A549 (cell line): Measurements from ENCODE around the gene MAP3K4. TPM values are rescaled to one million over a fixed set of nuclear protein-coding genes. Genes with fewer than 3 reads are reported as not detected.

Experiments used
- ATAC-seq, 2 experiments: fragments of 200-7000 bp in 1 of 2; fragments of >200 bp in 1 of 2; cut with Nextera tagmentation in 1 of 2; cut with Tn5 transposase in 1 of 2; 3 replicates each; pipeline versions ENCODE4 v1.8.0 to v1.9.1; 2018 to 2020; ENCODE audit warnings: mild to moderate bottlenecking in 1 of 2, moderate library complexity in 1 of 2
- CTCF ChIA-PET: fragments of 300-600 bp; sonication (Branson Sonifier 250); formaldehyde crosslinking; extraction: SDS; loops from one replicate; lab custom pipeline; 2021; ENCODE audit warnings: antibody characterized with exemption, inconsistent platforms; lab: Yijun Ruan, JAX
- POLR2A ChIA-PET: fragments of 350-600 bp; formaldehyde crosslinking; extraction: SDS; loops from one replicate; lab custom pipeline; 2021; ENCODE audit warnings: antibody characterized with exemption, inconsistent platforms; lab: Yijun Ruan, JAX
- DNase-seq, 2 experiments: peaks; one replicate each; pipeline versions ENCODE4 v3.0.0 to v3.0.0-alpha.2; 2011 to 2016; ENCODE audit warnings: low read depth in 1 of 2, low spot score in 1 of 2
- FAIRE-seq: peaks from 2 replicates; lab custom pipeline; 2011; peaks lifted over from hg19 to GRCh38; lab: Jason Lieb, UNC
- H3K27ac ChIP-seq, 2 experiments: fragments of >200 bp; sonication (Bioruptor Twin); formaldehyde crosslinking; 3 replicates each; pipeline ENCODE4 v1.5.1; 2016 to 2017
- H3K4me1 ChIP-seq: fragments of >200 bp; sonication (Bioruptor Twin); formaldehyde crosslinking; 3 replicates; pipeline ENCODE4 v1.6.1; 2016
- H3K4me2 ChIP-seq: fragments of >200 bp; sonication (Bioruptor Twin); formaldehyde crosslinking; 3 replicates; pipeline ENCODE4 v1.6.1; 2016
- H3K4me3 ChIP-seq: fragments of >200 bp; sonication (Bioruptor Twin); formaldehyde crosslinking; 3 replicates; pipeline ENCODE4 v1.5.1; 2016
- H3K9me3 ChIP-seq: fragments of >200 bp; sonication (Bioruptor Twin); formaldehyde crosslinking; 3 replicates; pipeline ENCODE4 v1.6.1; 2016
- CBX2 ChIP-seq: fragments of 200-600 bp; sonication (generic); IDR thresholded peaks from 2 replicates; pipeline ENCODE4 v1.6.1; 2016; ENCODE audit warnings: low read depth, mild to moderate bottlenecking, borderline replicate concordance
- EHF ChIP-seq: fragments of 250-450 bp; sonication (Bioruptor Pico); IDR thresholded peaks from 2 replicates; pipeline ENCODE4 v1.5.0; 2020; ENCODE audit warnings: mild to moderate bottlenecking
- EHMT2 ChIP-seq: fragments of 200-600 bp; sonication (generic); IDR thresholded peaks from 2 replicates; pipeline ENCODE4 v1.6.1; 2016; ENCODE audit warnings: antibody characterized with exemption, low read depth, mild to moderate bottlenecking, moderate library complexity
- ESRRA ChIP-seq: fragments of 150-350 bp; IDR thresholded peaks from 2 replicates; pipeline ENCODE4 v1.6.1; 2014; ENCODE audit warnings: mild to moderate bottlenecking, low read length, borderline replicate concordance
- FOSB ChIP-seq: fragments of 250-450 bp; sonication (Bioruptor Pico); IDR thresholded peaks from 2 replicates; pipeline ENCODE4 v1.5.0; 2020; ENCODE audit warnings: mild to moderate bottlenecking, moderate library complexity
- FOXS1 ChIP-seq: fragments of 250-450 bp; sonication (Bioruptor Pico); IDR thresholded peaks from 2 replicates; pipeline ENCODE4 v1.5.0; 2020; ENCODE audit warnings: mild to moderate bottlenecking, moderate library complexity
- GATA3 ChIP-seq: IDR thresholded peaks from 2 replicates; pipeline ENCODE4 v1.6.1; 2012; ENCODE audit warnings: borderline replicate concordance
- HDAC2 ChIP-seq: fragments of 200-600 bp; sonication (generic); IDR thresholded peaks from 2 replicates; pipeline ENCODE4 v1.6.1; 2016
- HOXA7 ChIP-seq: fragments of 250-450 bp; sonication (Bioruptor Pico); IDR thresholded peaks from 2 replicates; pipeline ENCODE4 v1.5.0; 2020; ENCODE audit warnings: mild to moderate bottlenecking, moderate library complexity
- HOXB13 ChIP-seq: fragments of 250-450 bp; sonication (Bioruptor Pico); IDR thresholded peaks from 2 replicates; pipeline ENCODE4 v1.5.0; 2020; ENCODE audit warnings: low read depth, mild to moderate bottlenecking, moderate library complexity
- HOXB5 ChIP-seq: fragments of 250-450 bp; sonication (Bioruptor Pico); IDR thresholded peaks from 2 replicates; pipeline ENCODE4 v1.5.0; 2020; ENCODE audit warnings: mild to moderate bottlenecking, moderate library complexity
- NFE2L2 ChIP-seq: fragments of 150-350 bp; conservative IDR thresholded peaks from 2 replicates; pipeline ENCODE4 v1.6.1; 2014; ENCODE audit warnings: low read length
- NPAS2 ChIP-seq: fragments of 250-450 bp; sonication (Bioruptor Pico); IDR thresholded peaks from 2 replicates; pipeline ENCODE4 v1.8.0; 2022; ENCODE audit warnings: mild to moderate bottlenecking, moderate library complexity, borderline replicate concordance
- POLR2A ChIP-seq: IDR thresholded peaks from 2 replicates; pipeline ENCODE4 v1.6.1; 2012; ENCODE audit warnings: mild to moderate bottlenecking, low read length
- POLR2AphosphoS2 ChIP-seq: conservative IDR thresholded peaks from 2 replicates; pipeline ENCODE4 v1.6.1; 2012; ENCODE audit warnings: low read length, improper control_type of control experiment, inconsistent platforms
- RAD21 ChIP-seq, 2 experiments: fragments of >200 bp in 1 of 2; sonication (Bioruptor Twin) in 1 of 2; formaldehyde crosslinking in 1 of 2; IDR thresholded peaks in 1 of 2; conservative IDR thresholded peaks in 1 of 2; 2 replicates in 1 of 2; 3 replicates in 1 of 2; pipeline ENCODE4 v1.6.1; 2012 to 2018; ENCODE audit warnings: inconsistent platforms in 1 of 2
- RCOR1 ChIP-seq: fragments of 150-350 bp; IDR thresholded peaks from 2 replicates; pipeline ENCODE4 v1.6.1; 2014; ENCODE audit warnings: antibody characterized with exemption, low read length, low read depth
- SMC3 ChIP-seq: fragments of >200 bp; sonication (Bioruptor Twin); formaldehyde crosslinking; IDR thresholded peaks from 3 replicates; pipeline ENCODE4 v1.6.1; 2018; ENCODE audit warnings: inconsistent platforms
- TP53 ChIP-seq: fragments of 250-450 bp; sonication (Bioruptor Pico); IDR thresholded peaks from 2 replicates; pipeline ENCODE4 v1.5.0; 2021; ENCODE audit warnings: mild to moderate bottlenecking, moderate library complexity
- ZFP36 ChIP-seq: fragments of 450-650 bp; IDR thresholded peaks from 2 replicates; pipeline ENCODE4 v1.6.1; 2014; ENCODE audit warnings: borderline replicate concordance; ENCODE audit not compliant: partially characterized antibody
- ZNF302 ChIP-seq: fragments of 250-450 bp; sonication (Bioruptor Pico); IDR thresholded peaks from 2 replicates; pipeline ENCODE4 v1.9.0; 2021; ENCODE audit warnings: inconsistent platforms, mild to moderate bottlenecking, moderate library complexity
- ZSCAN20 ChIP-seq: fragments of 250-450 bp; sonication (Bioruptor Pico); IDR thresholded peaks from 2 replicates; pipeline ENCODE4 v1.8.0; 2022; ENCODE audit warnings: mild to moderate bottlenecking, moderate library complexity
- WGBS: methylation state at CpG from one replicate; pipeline ENCODE4 v1.1.6; 2017; ENCODE audit errors: missing lambda C conversion rate; 5-methylcytosine and 5-hydroxymethylcytosine counted together
- polyA plus RNA-seq, 4 experiments: library from polyadenylated mRNA; depleted of rRNA in 3 of 4; stranded (reverse); fragments of >200 nt; fragmentation: RNase III in 1 of 4; extraction: RNeasy Plus Mini Kit Qiagen cat#74134 plus additional on column Dnase treatment in 1 of 4; gene quantifications; 2 replicates in 3 of 4; 3 replicates in 1 of 4; pipeline ENCODE4 v1.2.3, GENCODE V29; 2011 to 2017
- TF ChIP-seq, protein P1 (sequence below): fragments of 250-450 bp; sonication (Bioruptor Pico); IDR thresholded peaks from 2 replicates; pipeline ENCODE4 v1.5.0; 2020; ENCODE audit warnings: low read depth, mild to moderate bottlenecking, moderate library complexity
- TF ChIP-seq, protein P2 (sequence below): fragments of >200 bp; sonication (Bioruptor Twin); formaldehyde crosslinking; IDR thresholded peaks from 3 replicates; pipeline ENCODE4 v1.5.1; 2016
- TF ChIP-seq, protein P3 (sequence below): fragments of >200 bp; sonication (Bioruptor Twin); formaldehyde crosslinking; IDR thresholded peaks from 3 replicates; pipeline ENCODE4 v1.6.1; 2016
- TF ChIP-seq, protein P4 (sequence below): fragments of >200 bp; sonication (Bioruptor Twin); formaldehyde crosslinking; IDR thresholded peaks from 2 replicates; pipeline ENCODE4 v1.6.1; 2016

Gene MAP3K4
- polyA plus RNA-seq, 2 of the 4 experiments (the other 2 are of a cell fraction): 7.3 to 13.4 TPM

DNA sequence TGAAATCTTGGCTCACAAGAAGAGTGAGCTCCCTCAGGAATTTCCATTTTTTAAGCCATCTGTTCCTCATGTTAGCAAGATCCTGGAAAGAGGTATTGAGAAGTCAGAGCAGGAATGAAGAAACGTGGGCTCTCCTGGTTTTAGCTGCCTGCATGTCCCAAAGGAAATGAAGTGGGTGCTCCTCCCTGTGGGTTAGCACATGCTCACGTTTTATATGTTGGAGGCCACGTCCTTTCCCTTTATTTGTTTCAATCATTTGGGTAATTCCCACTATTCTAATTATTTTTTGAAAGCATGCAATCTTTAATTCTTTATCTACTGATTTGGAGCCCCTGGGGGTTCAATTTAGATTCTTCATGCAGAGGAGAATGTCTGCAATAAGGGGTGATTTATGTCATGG is 4.3 kb upstream of the MAP3K4 start:
- no peak for FAIRE-seq
- POLR2A ChIA-PET: no interaction called here

DNA sequence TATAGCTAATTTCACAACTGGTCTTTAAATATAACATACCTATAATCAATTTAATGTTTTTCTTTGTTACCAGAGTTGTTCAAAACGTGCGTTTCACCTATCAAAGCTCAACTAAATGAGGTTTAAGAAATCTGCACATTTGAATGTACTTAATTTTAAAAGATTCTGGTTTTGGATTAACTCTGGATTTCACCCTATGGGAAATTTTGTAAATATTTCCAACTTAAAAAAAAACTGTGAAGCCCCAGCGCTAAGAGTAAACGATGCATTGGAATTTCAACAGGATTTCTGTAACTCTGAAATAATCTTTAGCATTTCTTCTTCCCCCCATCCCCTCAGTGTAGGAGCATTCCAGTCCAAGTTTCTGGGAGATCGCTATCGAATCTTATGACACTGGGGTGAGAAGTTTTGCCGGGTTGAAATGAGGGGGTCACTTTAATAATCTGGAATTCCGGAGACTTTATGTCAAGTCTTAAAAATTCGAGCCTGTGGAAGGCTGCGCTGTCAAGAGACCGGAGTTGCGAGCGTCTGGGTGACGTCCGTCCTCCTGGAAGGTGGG is 643 bp upstream of the MAP3K4 start:
- WGBS: 2% methylated on average over 11 of the region's 15 CpGs
- H3K9me3 ChIP-seq: no peaks in the 10 kb centered on the region
- H3K4me1 ChIP-seq: peaks cover 5% of the 10 kb centered on the region; the same call in 1 of the 3 replicates
- peak overlapping the region; percentile 97 for H3K4me2 ChIP-seq
- POLR2A ChIA-PET: no interaction called here
- FAIRE-seq: no peak
- H3K27ac ChIP-seq: peak overlapping the region; percentile 92 to 98
- H3K4me3 ChIP-seq: peak overlapping the region; percentile 81
- CTCF ChIA-PET: interaction anchor here (1.0 to 6.6 kb wide), 3 partner anchors 60 to 91 kb away, joined by 3 to 49 read pairs (median 4); no protein-coding TSS in a partner anchor
- 0 out of 2 replicates have a peak, but pooled peaks have one; percentile 9 for TF ChIP-seq FOXS1 (CRISPR knock-in tag)
- no peak for TF ChIP-seq RCOR1
- peak in 1 of 2 experiments; percentile 9; a peak in 2 of 6 replicates for ATAC-seq
- DNase-seq: no peak

More for the DNA sequence above, 4.3 kb upstream of the MAP3K4 start:
- no peak for DNase-seq
- no peak overlapping the region for H3K4me3 ChIP-seq
- CTCF ChIA-PET: interaction anchor here (1.7 kb wide), 1 partner anchor 57 kb away, joined by 5 read pairs; no protein-coding TSS in a partner anchor
- H3K27ac ChIP-seq: no peak overlapping the region
- TF ChIP-seq FOSB (CRISPR knock-in tag) (no peak), POLR2A (no peak), RCOR1 (no peak), CBX2 (no peak), HDAC2 (no peak)
- TF ChIP-seq, protein P1, sequence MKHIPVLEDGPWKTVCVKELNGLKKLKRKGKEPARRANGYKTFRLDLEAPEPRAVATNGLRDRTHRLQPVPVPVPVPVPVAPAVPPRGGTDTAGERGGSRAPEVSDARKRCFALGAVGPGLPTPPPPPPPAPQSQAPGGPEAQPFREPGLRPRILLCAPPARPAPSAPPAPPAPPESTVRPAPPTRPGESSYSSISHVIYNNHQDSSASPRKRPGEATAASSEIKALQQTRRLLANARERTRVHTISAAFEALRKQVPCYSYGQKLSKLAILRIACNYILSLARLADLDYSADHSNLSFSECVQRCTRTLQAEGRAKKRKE (CRISPR knock-in tag): no peak
- ATAC-seq: no peak
- no peak overlapping the region for H3K4me2 ChIP-seq
- 12% methylated on average over 3 of the region's 3 CpGs for WGBS
- H3K9me3 ChIP-seq: peaks cover 7% of the 10 kb centered on the region
- no peaks in the 10 kb centered on the region for H3K4me1 ChIP-seq

DNA sequence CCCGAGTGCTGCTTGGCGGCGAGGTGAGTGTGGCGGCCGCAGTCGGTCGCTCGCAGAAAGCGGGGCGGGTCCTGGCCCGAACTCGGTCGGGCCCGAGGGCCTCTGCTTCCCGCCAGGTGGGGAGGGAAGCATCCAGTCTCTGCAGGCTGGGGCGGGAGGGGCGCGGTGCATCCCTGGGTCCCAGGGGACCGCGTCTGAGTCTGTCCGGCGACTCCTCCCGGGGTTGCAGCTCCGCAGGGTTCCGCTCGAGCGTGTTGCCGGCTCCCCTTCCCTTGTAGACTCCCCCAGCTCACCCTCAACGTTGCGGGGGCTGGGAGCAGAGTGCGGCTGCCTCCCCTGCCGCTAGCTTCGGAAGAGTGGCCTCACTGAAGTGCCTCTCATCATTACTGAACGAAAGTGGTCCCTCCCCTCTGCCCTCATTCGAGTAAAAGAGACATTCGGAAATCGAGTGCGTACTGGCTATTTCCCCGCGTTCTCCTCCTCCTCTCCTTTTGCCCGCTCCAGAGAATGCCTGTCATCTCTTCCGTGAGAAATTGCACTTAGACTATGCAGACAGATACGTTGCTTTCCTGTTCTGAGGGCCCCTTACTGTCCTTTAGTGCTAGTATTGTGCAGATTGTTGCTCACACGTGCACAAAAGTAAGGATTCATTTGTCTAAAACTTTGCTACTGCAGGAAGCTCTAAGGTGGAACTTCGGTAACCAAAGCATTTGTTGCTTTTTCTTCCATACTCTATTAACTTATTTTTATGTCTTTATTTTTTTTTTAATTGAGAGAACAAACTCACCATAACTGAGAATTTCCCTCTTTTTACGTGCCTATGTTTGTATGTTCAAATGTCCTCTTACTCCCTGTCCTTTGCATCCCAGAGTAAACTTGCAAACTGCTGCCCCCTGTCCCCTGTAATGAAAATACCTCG is 751 bp downstream of the MAP3K4 start:
- POLR2A ChIA-PET: no interaction called here
- TF ChIP-seq NFE2L2: no peak
- TF ChIP-seq ZNF302 (CRISPR knock-in tag): no peak
- no peak for TF ChIP-seq FOSB (CRISPR knock-in tag)
- TF ChIP-seq, protein P2, sequence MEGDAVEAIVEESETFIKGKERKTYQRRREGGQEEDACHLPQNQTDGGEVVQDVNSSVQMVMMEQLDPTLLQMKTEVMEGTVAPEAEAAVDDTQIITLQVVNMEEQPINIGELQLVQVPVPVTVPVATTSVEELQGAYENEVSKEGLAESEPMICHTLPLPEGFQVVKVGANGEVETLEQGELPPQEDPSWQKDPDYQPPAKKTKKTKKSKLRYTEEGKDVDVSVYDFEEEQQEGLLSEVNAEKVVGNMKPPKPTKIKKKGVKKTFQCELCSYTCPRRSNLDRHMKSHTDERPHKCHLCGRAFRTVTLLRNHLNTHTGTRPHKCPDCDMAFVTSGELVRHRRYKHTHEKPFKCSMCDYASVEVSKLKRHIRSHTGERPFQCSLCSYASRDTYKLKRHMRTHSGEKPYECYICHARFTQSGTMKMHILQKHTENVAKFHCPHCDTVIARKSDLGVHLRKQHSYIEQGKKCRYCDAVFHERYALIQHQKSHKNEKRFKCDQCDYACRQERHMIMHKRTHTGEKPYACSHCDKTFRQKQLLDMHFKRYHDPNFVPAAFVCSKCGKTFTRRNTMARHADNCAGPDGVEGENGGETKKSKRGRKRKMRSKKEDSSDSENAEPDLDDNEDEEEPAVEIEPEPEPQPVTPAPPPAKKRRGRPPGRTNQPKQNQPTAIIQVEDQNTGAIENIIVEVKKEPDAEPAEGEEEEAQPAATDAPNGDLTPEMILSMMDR: peak; percentile 49
- TF ChIP-seq POLR2AphosphoS2: no peak
- no peak for TF ChIP-seq ZSCAN20 (CRISPR knock-in tag)
- TF ChIP-seq, protein P3, sequence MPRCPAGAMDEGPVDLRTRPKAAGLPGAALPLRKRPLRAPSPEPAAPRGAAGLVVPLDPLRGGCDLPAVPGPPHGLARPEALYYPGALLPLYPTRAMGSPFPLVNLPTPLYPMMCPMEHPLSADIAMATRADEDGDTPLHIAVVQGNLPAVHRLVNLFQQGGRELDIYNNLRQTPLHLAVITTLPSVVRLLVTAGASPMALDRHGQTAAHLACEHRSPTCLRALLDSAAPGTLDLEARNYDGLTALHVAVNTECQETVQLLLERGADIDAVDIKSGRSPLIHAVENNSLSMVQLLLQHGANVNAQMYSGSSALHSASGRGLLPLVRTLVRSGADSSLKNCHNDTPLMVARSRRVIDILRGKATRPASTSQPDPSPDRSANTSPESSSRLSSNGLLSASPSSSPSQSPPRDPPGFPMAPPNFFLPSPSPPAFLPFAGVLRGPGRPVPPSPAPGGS: no peak
- TF ChIP-seq HOXB13 (CRISPR knock-in tag): no peak
- TF ChIP-seq ZFP36: no peak
- no peak for TF ChIP-seq TP53 (CRISPR knock-in tag)
- TF ChIP-seq CBX2: no peak
- TF ChIP-seq GATA3: no peak
- no peak for TF ChIP-seq EHMT2
- TF ChIP-seq RAD21 (conservative IDR thresholded peaks at IDR 0.05 in 1 of 2, IDR thresholded peaks at IDR 0.05 in 1 of 2): peak; percentile 36 to 39; a peak in 3 of 5 replicates
- no peak for TF ChIP-seq HOXB5 (CRISPR knock-in tag)
- no peak for TF ChIP-seq NPAS2 (CRISPR knock-in tag)
- no peak for TF ChIP-seq HOXA7
- no peak for TF ChIP-seq ESRRA
- TF ChIP-seq, protein P4, sequence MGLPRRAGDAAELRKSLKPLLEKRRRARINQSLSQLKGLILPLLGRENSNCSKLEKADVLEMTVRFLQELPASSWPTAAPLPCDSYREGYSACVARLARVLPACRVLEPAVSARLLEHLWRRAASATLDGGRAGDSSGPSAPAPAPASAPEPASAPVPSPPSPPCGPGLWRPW: no peak
- TF ChIP-seq SMC3: peak; percentile 37; the same call in 2 of the 3 replicates
- TF ChIP-seq EHF (CRISPR knock-in tag): no peak
- H3K4me2 ChIP-seq: peak overlapping the region; percentile 86
- no peak for FAIRE-seq
- H3K27ac ChIP-seq: peak overlapping the region; percentile 92 to 98
- no peaks in the 10 kb centered on the region for H3K9me3 ChIP-seq
- 2% methylated on average over 16 of the region's 47 CpGs for WGBS
- ATAC-seq: peak; percentile 77 to 79
- peak overlapping the region; percentile 81 for H3K4me3 ChIP-seq
- CTCF ChIA-PET: interaction anchor here (0.6 to 6.6 kb wide), 17 partner anchors 14 to 638 kb away, joined by 3 to 49 read pairs (median 3); no protein-coding TSS in a partner anchor
- peaks cover 5% of the 10 kb centered on the region; the same call in 1 of the 3 replicates for H3K4me1 ChIP-seq
- peak; percentile 51 to 67 for DNase-seq
